ENCODE measurements around the gene DNAH5. TPM values are rescaled to one million over a fixed set of nuclear protein-coding genes. Genes with fewer than 3 reads are reported as not detected.

DNAH5 gene
- total and polyA plus RNA-seq, 8 donors, result 0.50 to 12.5 (median 1.1) TPM; not detected in 1

DNA sequence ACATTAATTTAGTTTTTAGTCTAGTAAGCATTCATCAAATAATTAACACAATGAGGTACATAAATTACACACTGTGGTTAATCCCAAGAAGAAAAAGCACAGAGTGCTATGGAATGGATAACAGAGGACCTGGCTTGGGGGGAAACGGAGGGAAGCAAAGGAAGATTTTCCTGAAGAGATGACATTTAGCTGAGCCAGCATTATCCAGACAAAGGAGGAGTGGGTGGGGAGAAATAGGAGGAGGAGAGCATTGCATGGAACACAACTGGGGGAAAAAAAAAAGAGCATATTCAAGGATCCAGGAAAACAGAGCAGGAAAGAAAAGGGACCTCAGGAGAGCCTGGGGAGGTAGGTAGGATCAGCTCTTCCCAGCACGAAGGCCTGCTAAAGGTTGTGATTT lies 170.8 kb downstream of the DNAH5 start:
- WGBS, 5 donors, result 74 to 87% (median 77%) methylated on average over 2 of the region's 2 CpGs
- Histone ChIP-seq H3K36me3 (no peaks in the 10 kb centered on the region), H3K4me3 (no peak overlapping the region), H3K27me3 (no peaks in the 10 kb centered on the region), H3K9me3 (no peaks in the 10 kb centered on the region), H3K27ac (no peak overlapping the region), H3K4me1 (no peaks in the 10 kb centered on the region)
- no peak for TF ChIP-seq POLR2AphosphoS5 (IDR thresholded peaks at IDR 0.05)
- TF ChIP-seq POLR2A (IDR thresholded peaks at IDR 0.05), result no peak
- no peak for TF ChIP-seq EP300 (IDR thresholded peaks at IDR 0.05)
- TF ChIP-seq, protein P1, sequence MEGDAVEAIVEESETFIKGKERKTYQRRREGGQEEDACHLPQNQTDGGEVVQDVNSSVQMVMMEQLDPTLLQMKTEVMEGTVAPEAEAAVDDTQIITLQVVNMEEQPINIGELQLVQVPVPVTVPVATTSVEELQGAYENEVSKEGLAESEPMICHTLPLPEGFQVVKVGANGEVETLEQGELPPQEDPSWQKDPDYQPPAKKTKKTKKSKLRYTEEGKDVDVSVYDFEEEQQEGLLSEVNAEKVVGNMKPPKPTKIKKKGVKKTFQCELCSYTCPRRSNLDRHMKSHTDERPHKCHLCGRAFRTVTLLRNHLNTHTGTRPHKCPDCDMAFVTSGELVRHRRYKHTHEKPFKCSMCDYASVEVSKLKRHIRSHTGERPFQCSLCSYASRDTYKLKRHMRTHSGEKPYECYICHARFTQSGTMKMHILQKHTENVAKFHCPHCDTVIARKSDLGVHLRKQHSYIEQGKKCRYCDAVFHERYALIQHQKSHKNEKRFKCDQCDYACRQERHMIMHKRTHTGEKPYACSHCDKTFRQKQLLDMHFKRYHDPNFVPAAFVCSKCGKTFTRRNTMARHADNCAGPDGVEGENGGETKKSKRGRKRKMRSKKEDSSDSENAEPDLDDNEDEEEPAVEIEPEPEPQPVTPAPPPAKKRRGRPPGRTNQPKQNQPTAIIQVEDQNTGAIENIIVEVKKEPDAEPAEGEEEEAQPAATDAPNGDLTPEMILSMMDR (IDR thresholded peaks at IDR 0.05), result no peak
- no peak for DNase-seq
- intact Hi-C loops (cut with DNase I; ENCODE audit: low total_unique reads), result no loop called here

DNA sequence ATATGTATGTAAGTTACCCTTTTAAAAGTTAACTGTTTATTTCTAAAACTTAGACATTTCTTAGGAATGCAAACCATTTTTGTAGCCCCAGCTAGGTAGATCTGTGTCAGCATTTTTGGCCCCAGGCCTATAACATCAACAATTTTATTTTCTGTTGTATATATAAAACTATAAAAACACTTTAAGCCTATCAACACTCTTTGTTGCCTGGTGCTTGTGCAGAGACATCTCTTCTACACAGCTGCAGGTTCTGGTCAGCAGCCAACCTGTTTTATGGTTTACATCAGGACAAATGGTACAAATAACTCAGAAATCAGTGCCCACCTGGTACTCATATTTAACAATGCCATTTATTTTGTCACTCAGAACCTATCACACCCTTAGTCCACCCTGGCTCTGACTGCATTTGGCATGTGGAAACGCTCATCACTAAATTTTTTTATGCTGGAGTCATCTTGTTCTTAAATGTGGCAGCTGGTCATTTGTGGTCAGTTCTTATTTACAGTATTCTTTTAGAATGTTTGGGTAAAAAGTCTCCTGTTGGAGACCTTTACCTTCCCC lies 173.4 kb downstream of the DNAH5 start:
- H3K9me3 ChIP-seq, result no peaks in the 10 kb centered on the region
- no peaks in the 10 kb centered on the region for H3K27me3 ChIP-seq
- DNase-seq, result no peak
- no peaks in the 10 kb centered on the region for H3K4me1 ChIP-seq
- intact Hi-C loops (cut with DNase I; ENCODE audit: low total_unique reads), result no loop called here
- WGBS, 5 donors, result 69 to 80% (median 72%) methylated on average over 1 of the region's 1 CpG
- H3K36me3 ChIP-seq, result no peaks in the 10 kb centered on the region
- H3K27ac ChIP-seq, result no peak overlapping the region
- TF ChIP-seq POLR2AphosphoS5 (IDR thresholded peaks at IDR 0.05) (no peak), POLR2A (IDR thresholded peaks at IDR 0.05) (no peak), EP300 (IDR thresholded peaks at IDR 0.05) (no peak)
- H3K4me3 ChIP-seq, result no peak overlapping the region

DNA sequence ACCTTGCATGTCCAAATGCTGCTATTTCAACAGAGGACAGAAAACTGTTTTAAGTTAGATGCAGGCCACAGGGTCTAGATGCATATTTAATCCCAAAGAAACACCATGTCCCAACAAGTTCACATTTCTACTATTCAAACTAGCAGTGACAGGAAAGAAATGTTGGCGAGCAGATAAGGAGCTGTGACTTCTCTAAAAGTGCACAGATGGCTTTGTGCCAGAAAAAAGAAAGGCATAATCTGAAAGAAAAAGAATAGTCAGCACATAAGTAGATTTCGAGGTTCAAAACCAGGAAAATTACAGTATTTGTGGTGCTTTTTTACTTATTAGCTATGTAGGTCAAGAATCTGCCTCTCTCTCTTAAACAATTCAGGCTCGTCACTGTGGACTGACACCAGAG lies 178.3 kb downstream of the DNAH5 start:
- Histone ChIP-seq H3K27ac (no peak overlapping the region), H3K9me3 (no peaks in the 10 kb centered on the region), H3K4me3 (no peak overlapping the region), H3K27me3 (no peaks in the 10 kb centered on the region), H3K4me1 (no peaks in the 10 kb centered on the region), H3K36me3 (no peaks in the 10 kb centered on the region)
- intact Hi-C loops (cut with DNase I; ENCODE audit: low total_unique reads), result no loop called here
- WGBS, 5 donors, result 28 to 55% (median 42%) methylated on average over 3 of the region's 3 CpGs
- DNase-seq, result no peak
- no peak for TF ChIP-seq POLR2AphosphoS5 (IDR thresholded peaks at IDR 0.05)
- no peak for TF ChIP-seq POLR2A (IDR thresholded peaks at IDR 0.05)
- TF ChIP-seq, protein P1 (IDR thresholded peaks at IDR 0.05), result no peak
- no peak for TF ChIP-seq EP300 (IDR thresholded peaks at IDR 0.05)

DNA sequence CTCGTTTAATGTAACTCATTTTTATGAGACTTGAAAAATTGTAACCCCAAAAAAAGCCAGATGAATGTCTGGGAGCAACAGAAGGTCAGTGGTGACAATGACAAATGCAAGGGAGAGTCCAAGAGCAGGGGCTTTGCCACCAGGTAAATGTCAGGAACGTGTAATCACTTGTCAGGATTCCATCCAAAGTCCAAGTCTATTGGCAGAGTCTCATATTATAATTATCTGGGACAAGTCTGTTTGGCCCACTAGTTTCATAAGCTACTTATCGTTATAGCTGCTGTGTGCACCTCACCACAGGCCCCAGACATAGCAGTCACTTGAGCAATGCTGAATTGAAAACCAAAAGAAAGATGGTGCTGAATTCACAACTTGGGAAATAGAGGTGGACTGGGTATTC lies 180.8 kb downstream of the DNAH5 start:
- Histone ChIP-seq H3K36me3 (no peaks in the 10 kb centered on the region), H3K4me1 (no peaks in the 10 kb centered on the region), H3K27me3 (no peaks in the 10 kb centered on the region), H3K4me3 (no peak overlapping the region), H3K27ac (no peak overlapping the region), H3K9me3 (no peaks in the 10 kb centered on the region)
- intact Hi-C loops (cut with DNase I; ENCODE audit: low total_unique reads), result no loop called here
- WGBS, 5 donors, result 48 to 65% (median 62%) methylated on average over 3 of the region's 3 CpGs
- TF ChIP-seq POLR2A (IDR thresholded peaks at IDR 0.05) (no peak), POLR2AphosphoS5 (IDR thresholded peaks at IDR 0.05) (no peak), EP300 (IDR thresholded peaks at IDR 0.05) (no peak)
- TF ChIP-seq, protein P1 (IDR thresholded peaks at IDR 0.05), result no peak
- DNase-seq, result no peak

DNA sequence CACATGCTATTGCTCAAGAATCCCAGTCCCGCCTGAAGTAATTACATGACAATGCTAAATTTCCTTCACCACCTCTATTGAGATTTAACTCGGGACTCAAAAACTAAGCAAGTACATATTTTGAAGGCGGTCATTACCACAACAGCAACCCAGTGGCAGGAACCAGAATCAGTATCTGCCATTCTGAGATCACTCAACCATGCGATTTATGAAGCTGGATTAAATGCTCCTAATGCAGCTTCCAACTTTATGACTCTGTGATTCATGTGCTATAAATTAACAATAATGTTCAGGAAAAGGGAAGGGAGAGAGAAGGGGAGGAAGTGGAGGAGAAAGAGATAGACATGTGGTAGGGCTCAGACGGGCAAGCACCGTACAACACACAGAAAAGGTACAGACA lies 194.7 kb downstream of the DNAH5 start:
- intact Hi-C loops (cut with DNase I; ENCODE audit: low total_unique reads), result no loop called here
- H3K4me1 ChIP-seq, result no peaks in the 10 kb centered on the region

More for the DNA sequence above, 194.7 kb downstream of the DNAH5 start:
- TF ChIP-seq EP300 (IDR thresholded peaks at IDR 0.05) (no peak), POLR2A (IDR thresholded peaks at IDR 0.05) (no peak), POLR2AphosphoS5 (IDR thresholded peaks at IDR 0.05) (no peak)
- TF ChIP-seq, protein P1 (IDR thresholded peaks at IDR 0.05), result no peak
- no peaks in the 10 kb centered on the region for H3K36me3 ChIP-seq
- H3K27ac ChIP-seq, result no peak overlapping the region
- no peak for DNase-seq
- H3K27me3 ChIP-seq, result no peaks in the 10 kb centered on the region
- H3K4me3 ChIP-seq, result no peak overlapping the region
- WGBS, 5 donors, result 64 to 86% (median 78%) methylated on average over 6 of the region's 6 CpGs
- no peaks in the 10 kb centered on the region for H3K9me3 ChIP-seq

All from stomach (tissue), 9 donors.